Fibroblast of lung (primary cell): ENCODE data around the gene LYSMD3. TPM values are rescaled to one million over a fixed set of nuclear protein-coding genes. Genes with fewer than 3 reads are reported as not detected.

Source experiments
- DNase-seq, 2 donors: peaks; one replicate each; pipeline versions ENCODE4 v3.0.0 to v3.0.0-alpha.2; 2010; ENCODE audit warnings: low read depth in 2 of 2
- H2AFZ ChIP-seq: 2 replicates; pipeline ENCODE4 v1.5.1; 2012; ENCODE audit warnings: low read length, control low read depth, inconsistent platforms
- H3K27ac ChIP-seq: 2 replicates; pipeline ENCODE4 v1.5.1; 2011; ENCODE audit warnings: low read length, control low read depth; ENCODE audit not compliant: insufficient read depth
- H3K27me3 ChIP-seq: 2 replicates; pipeline ENCODE4 v1.5.1; 2011; ENCODE audit warnings: mild to moderate bottlenecking, low read length; ENCODE audit not compliant: control insufficient read depth, insufficient read depth
- H3K36me3 ChIP-seq: 2 replicates; pipeline ENCODE4 v1.5.1; 2011; ENCODE audit warnings: low read length; ENCODE audit not compliant: control insufficient read depth, insufficient read depth
- H3K4me1 ChIP-seq: 2 replicates; pipeline ENCODE4 v1.5.1; 2011; ENCODE audit warnings: low read length; ENCODE audit not compliant: control insufficient read depth, insufficient read depth; ENCODE audit errors: extremely low read depth
- H3K4me2 ChIP-seq: 2 replicates; pipeline ENCODE4 v1.5.1; 2011; ENCODE audit warnings: low read length, control low read depth; ENCODE audit not compliant: insufficient read depth; ENCODE audit errors: extremely low read depth
- H3K4me3 ChIP-seq, 4 experiments: fragments of 200-600 bp in 1 of 4; sonication (generic) in 1 of 4; replicated peaks in 1 of 4; 2 replicates each; pipeline ENCODE4 v1.5.1; 2011 to 2016; ENCODE audit warnings: low read length in 4 of 4, low read depth in 3 of 4, mild to moderate bottlenecking in 3 of 4, control low read depth in 2 of 4, inconsistent platforms in 1 of 4, mixed read lengths in 1 of 4; ENCODE audit not compliant: insufficient read depth in 1 of 4; ENCODE audit errors: control extremely low read depth in 1 of 4
- H3K79me2 ChIP-seq: 2 replicates; pipeline ENCODE4 v1.5.1; 2012; ENCODE audit warnings: mild to moderate bottlenecking, low read length, inconsistent platforms; ENCODE audit not compliant: control insufficient read depth, insufficient read depth
- H3K9ac ChIP-seq: 2 replicates; pipeline ENCODE4 v1.5.1; 2011; ENCODE audit warnings: mild to moderate bottlenecking, low read length, control low read depth; ENCODE audit not compliant: insufficient read depth
- H3K9me3 ChIP-seq: 2 replicates; pipeline ENCODE4 v1.5.1; 2012; ENCODE audit warnings: low read depth, low read length; ENCODE audit not compliant: control insufficient read depth, insufficient read depth
- H4K20me1 ChIP-seq: 2 replicates; pipeline ENCODE4 v1.5.1; 2011; ENCODE audit warnings: low read length; ENCODE audit not compliant: control insufficient read depth, insufficient read depth; ENCODE audit errors: extremely low read depth
- EZH2 ChIP-seq: IDR thresholded peaks from 2 replicates; pipeline ENCODE4 v1.5.1; 2012; ENCODE audit warnings: low read length, control low read depth, mild to moderate bottlenecking; ENCODE audit errors: missing control alignments
- polyA plus RNA-seq, 2 donors: library from polyadenylated mRNA; depleted of rRNA in 1 of 2; stranded (reverse) in 1 of 2; unstranded in 1 of 2; fragments of >200 nt; gene quantifications; 2 replicates each; pipeline ENCODE4 v1.2.1, GENCODE V29; 2011 to 2012; ENCODE audit warnings: missing spikeins in 1 of 2
- total RNA-seq: library from RNA; depleted of rRNA; stranded (reverse); fragments of >200 nt; gene quantifications from 2 replicates; pipeline ENCODE4 v1.2.1, GENCODE V29; 2014
- TF ChIP-seq, protein P1 (sequence below), 2 donors: IDR thresholded peaks in 1 of 2; conservative IDR thresholded peaks in 1 of 2; 1 replicate in 1 of 2; 2 replicates in 1 of 2; pipeline ENCODE4 v1.5.1; 2011 to 2012; ENCODE audit warnings: low read length in 2 of 2, control low read depth in 1 of 2, inconsistent platforms in 1 of 2, low read depth in 1 of 2, mild to moderate bottlenecking in 1 of 2

The LYSMD3 gene
- total and polyA plus RNA-seq, 2 donors (not counting 1 experiment from before 2014, with no cell fraction given) = 17.0 to 30.0 TPM

DNA sequence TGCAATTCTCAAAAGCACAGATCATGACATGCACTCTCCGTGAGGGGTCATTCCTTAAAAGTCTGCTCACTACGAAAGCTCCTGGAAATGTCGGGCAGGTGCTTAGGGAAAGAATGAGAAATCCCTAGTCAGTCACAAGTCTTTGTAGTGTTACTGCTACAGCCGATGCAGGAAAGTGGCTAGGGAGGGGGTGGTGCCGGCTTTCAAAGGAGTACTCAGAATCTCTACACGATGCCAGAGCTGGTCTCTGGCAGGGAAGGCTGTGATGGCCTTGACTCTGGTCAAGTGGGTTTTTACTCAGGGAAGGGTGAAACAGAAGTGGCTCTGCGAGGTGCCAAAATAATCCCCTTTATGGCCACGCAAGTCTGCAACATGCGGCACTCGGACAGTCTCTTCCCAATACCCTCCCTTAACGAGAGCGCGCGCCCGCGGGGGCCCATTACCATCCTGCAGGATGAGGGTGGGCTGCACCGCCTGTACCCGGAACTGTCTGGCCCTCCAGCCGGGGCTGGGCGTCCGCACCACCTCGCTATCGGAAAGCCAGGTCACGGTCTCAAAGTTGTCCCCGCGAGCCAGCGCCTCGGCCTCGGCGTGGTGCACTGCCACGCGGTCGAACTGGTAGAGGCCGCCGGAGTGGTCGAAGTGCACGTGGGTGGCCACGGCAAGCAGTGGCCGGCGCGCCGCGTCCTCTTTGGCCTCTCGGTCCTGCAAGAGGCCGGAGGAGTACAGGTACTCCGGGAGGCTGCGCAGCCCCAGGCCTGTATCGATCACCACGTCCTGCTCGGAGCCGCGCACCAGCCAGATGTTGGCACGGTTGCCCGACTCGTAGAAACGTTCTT lies 55.8 kb downstream of the LYSMD3 start:
- H3K36me3 ChIP-seq = no peaks in the 10 kb centered on the region
- no peaks in the 10 kb centered on the region for H4K20me1 ChIP-seq
- peak overlapping the region; percentile 77 to 90 (median 84) for H3K4me3 ChIP-seq
- H3K27ac ChIP-seq = peak overlapping the region; percentile 62
- H3K27me3 ChIP-seq = no peaks in the 10 kb centered on the region
- H3K9me3 ChIP-seq = no peaks in the 10 kb centered on the region
- peak overlapping the region; percentile 94 for H3K4me2 ChIP-seq
- peak overlapping the region; percentile 96 for H2AFZ ChIP-seq
- TF ChIP-seq, protein P1, sequence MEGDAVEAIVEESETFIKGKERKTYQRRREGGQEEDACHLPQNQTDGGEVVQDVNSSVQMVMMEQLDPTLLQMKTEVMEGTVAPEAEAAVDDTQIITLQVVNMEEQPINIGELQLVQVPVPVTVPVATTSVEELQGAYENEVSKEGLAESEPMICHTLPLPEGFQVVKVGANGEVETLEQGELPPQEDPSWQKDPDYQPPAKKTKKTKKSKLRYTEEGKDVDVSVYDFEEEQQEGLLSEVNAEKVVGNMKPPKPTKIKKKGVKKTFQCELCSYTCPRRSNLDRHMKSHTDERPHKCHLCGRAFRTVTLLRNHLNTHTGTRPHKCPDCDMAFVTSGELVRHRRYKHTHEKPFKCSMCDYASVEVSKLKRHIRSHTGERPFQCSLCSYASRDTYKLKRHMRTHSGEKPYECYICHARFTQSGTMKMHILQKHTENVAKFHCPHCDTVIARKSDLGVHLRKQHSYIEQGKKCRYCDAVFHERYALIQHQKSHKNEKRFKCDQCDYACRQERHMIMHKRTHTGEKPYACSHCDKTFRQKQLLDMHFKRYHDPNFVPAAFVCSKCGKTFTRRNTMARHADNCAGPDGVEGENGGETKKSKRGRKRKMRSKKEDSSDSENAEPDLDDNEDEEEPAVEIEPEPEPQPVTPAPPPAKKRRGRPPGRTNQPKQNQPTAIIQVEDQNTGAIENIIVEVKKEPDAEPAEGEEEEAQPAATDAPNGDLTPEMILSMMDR (conservative IDR thresholded peaks at IDR 0.05 in 1 of 2, IDR thresholded peaks at IDR 0.05 in 1 of 2; ENCODE audit: low read depth in 1 of 2, low read length in 2 of 2) = no peak
- no peak for TF ChIP-seq EZH2
- peak; percentile 20 to 58 for DNase-seq
- H3K79me2 ChIP-seq = peaks cover 9% of the 10 kb centered on the region
- H3K4me1 ChIP-seq = no peaks in the 10 kb centered on the region
- peak overlapping the region; percentile 66 for H3K9ac ChIP-seq

DNA sequence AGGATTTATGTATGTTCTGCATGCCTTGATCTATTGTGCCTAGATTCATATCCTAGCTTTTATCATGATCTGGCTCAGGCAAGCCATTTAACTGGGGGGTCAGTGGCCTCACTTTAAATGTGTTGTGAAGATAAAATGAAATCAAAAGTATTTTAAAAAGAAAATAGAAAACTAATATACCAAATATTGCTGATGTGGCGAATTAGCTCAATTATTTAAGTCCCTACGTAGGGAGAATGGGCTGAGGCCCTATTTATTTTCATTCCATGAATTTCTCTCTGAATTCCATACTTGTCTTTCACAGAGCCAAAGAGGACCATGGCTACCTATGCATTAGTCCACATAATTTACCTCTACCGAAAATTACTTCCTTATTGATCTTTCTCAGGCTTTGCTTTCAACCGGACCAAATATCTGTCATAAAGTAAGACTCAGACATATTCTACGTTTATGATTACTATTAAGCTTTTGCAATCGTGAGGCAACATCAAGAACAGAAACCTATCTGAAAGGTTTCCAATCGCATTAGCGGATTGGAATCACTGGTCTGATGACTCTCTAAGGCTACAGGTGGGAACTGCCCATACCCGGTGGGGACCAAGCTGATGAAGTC lies 56.5 kb downstream of the LYSMD3 start:
- H3K9ac ChIP-seq = no peak overlapping the region
- H3K4me3 ChIP-seq = peak overlapping the region; percentile 77 to 90 (median 84)
- DNase-seq = peak in 1 of 2 donors; percentile 7
- H3K4me1 ChIP-seq = no peaks in the 10 kb centered on the region
- peaks cover 9% of the 10 kb centered on the region for H3K79me2 ChIP-seq
- TF ChIP-seq, protein P1 (conservative IDR thresholded peaks at IDR 0.05 in 1 of 2, IDR thresholded peaks at IDR 0.05 in 1 of 2; ENCODE audit: low read depth in 1 of 2, low read length in 2 of 2) = no peak
- TF ChIP-seq EZH2 = no peak
- no peaks in the 10 kb centered on the region for H3K27me3 ChIP-seq
- H3K27ac ChIP-seq = no peak overlapping the region
- H2AFZ ChIP-seq = no peak overlapping the region
- H3K4me2 ChIP-seq = peak overlapping the region; percentile 94
- no peaks in the 10 kb centered on the region for H3K36me3 ChIP-seq
- no peaks in the 10 kb centered on the region for H3K9me3 ChIP-seq
- H4K20me1 ChIP-seq = no peaks in the 10 kb centered on the region

Other genes with a start within 250 kb of the LYSMD3 start
- gene CETN3, start 119.8 kb downstream of the LYSMD3 start, total RNA-seq = 11.6 and 14.9 TPM in 2 replicates
- 14.2 and 15.6 TPM in 2 replicates for gene CETN3, start 119.8 kb downstream of the LYSMD3 start, polyA plus RNA-seq
- 2.6 and 4.0 TPM in 2 replicates for gene MBLAC2, start 54.8 kb downstream of the LYSMD3 start, total RNA-seq
- 2.6 and 3.0 TPM in 2 replicates for gene MBLAC2, start 54.8 kb downstream of the LYSMD3 start, polyA plus RNA-seq
- 4.9 and 5.6 TPM in 2 replicates for gene POLR3G, start 54.7 kb downstream of the LYSMD3 start, total RNA-seq
- gene POLR3G, start 54.7 kb downstream of the LYSMD3 start, polyA plus RNA-seq = 9.1 and 29.7 TPM in 2 replicates
- gene ADGRV1, start 29.2 kb upstream of the LYSMD3 start, total RNA-seq = under 0.01 and 0.17 TPM in 2 replicates
- 0.06 and 0.15 TPM in 2 replicates for gene ADGRV1, start 29.2 kb upstream of the LYSMD3 start, polyA plus RNA-seq